HUDEP-2 (cell line): ENCODE results near the gene TRPV4.

Source experiments
- DNase-seq, 76 experiments: peaks; one replicate each; lab custom pipeline; 2025; ENCODE audit not compliant: unreplicated experiment in 76 of 76; lab: John Stamatoyannopoulos, UW

The TRPV4 gene

GRCh38 chr12:109783135-109783964 lies 49.8 kb downstream of the TRPV4 start:
- no peak for DNase-seq

- no peak for DNase-seq
Observed at GRCh38 chr12:109782326-109782703, 50.9 kb downstream of the TRPV4 start.

GRCh38 chr12:109781668-109782325 lies 51.4 kb downstream of the TRPV4 start:
- no peak for DNase-seq

- no peak for DNase-seq
Observed at GRCh38 chr12:109779382-109779781, 53.8 kb downstream of the TRPV4 start.

- no peak for DNase-seq
Observed at GRCh38 chr12:109778684-109779083, 54.5 kb downstream of the TRPV4 start.

DNA sequence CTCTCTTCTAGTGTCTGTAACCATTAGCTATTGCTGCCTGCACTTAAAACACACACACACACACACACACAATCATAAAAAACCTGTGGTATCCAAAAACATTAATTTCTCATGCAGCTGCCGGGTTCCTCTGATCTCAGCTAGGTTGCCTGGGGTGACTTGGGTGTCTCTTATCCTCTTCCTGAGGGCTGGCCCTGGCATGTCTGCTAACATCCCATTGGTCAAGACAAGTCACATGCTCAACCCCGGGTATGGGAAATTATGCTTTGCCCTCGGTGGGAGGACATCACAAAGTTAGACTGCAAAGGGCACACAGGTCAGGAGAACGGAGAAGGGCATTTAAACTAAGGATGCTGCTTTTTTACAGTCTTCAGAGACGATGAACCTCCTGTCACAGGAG lies 55.7 kb downstream of the TRPV4 start:
- peak in 40 of 76 experiments; percentile 0 to 72 (median 22) for DNase-seq

DNA sequence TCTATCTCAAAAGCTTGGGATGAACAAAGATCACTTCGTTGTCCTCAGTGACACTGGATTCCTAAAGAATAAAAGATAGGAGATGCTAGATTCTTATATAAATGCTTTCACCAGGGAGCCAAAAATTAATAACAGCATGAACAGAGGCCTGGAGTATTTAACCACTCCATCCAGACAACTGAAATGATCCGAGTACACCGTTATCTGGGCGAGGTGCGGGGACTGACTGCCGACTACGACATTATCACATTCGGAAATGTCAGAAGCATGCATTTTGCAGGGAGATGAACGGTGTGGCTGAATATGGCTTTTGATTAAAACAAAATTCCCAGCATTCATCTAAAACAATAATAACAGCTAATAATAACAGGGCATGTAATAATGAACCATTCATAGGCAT lies 56.6 kb downstream of the TRPV4 start:
- DNase-seq: no peak

DNA sequence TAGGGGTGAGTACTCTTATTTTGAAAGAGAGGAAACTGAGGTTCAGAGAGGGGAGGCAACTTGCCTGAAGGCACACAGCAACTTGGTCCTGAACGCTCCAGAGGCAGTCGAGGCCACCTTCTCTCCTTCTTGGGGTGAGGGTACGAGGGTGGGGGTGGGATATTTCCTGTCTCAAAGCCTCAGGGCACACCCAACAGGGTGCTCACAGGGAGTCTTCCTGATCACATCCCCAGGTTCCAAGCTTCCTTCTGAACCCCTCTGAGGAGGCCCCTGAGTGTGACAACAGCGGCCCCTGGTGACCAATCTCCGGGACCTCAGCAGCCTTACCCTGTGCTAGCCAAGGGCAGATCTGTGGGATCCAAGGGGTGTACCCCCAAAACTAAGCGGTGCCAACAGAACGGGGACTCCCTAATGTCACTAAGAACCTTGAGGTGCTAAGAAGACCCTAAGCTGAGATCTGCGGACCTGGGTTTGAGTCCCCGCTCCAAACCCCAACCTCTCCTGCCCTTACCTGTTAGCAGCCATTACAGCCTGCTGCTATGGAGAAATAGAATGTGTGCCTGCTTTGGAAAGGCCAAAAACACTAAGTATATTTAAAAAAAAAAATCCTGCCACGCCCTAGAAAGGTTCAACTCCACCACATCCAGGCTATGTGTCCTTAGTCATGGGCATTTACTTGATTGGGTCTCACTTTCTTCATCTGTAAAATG lies 57.9 kb downstream of the TRPV4 start:
- peak in 63 of 76 experiments; percentile 9 to 73 (median 52) for DNase-seq

DNA sequence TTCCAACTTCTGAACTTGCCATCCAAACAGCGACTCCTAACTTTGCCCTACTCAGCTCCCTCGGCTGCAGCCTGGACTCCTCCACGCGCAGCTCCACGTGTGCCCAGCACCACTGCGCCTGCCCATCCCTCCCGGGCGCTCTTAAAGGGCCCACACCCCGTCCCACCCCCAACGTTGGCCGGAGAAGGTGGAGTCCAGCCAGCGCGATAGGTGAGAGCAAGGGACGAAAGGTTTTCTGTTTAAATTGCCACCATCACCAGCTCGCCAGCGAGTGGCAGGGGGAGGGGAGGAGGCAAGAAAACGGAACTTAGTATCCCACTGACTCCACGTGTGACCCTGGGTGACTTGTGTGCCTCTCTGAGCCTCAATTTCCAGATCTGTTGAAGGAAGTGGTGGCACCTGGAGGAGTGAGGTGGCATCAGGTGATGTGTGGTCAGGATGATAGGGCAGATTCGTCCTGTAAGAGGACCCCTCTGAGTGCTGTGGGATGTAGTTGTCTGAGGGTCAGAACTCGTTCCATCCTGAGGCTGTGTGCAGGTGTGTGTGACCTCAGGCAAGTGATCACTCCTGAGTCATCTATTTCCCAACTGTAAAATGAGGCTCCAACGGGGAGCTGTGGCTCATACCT lies 59.7 kb downstream of the TRPV4 start:
- peak in 33 of 76 experiments; percentile 1 to 50 (median 23) for DNase-seq

GRCh38 chr12:109772622-109773321 lies 60.4 kb downstream of the TRPV4 start:
- peak in 5 of 76 experiments; percentile 0 to 48 (median 15) for DNase-seq

- no peak for DNase-seq
Observed at GRCh38 chr12:109771746-109772621, 61.2 kb downstream of the TRPV4 start.

- no peak for DNase-seq
Observed at GRCh38 chr12:109770861-109771670, 62.1 kb downstream of the TRPV4 start.

DNA sequence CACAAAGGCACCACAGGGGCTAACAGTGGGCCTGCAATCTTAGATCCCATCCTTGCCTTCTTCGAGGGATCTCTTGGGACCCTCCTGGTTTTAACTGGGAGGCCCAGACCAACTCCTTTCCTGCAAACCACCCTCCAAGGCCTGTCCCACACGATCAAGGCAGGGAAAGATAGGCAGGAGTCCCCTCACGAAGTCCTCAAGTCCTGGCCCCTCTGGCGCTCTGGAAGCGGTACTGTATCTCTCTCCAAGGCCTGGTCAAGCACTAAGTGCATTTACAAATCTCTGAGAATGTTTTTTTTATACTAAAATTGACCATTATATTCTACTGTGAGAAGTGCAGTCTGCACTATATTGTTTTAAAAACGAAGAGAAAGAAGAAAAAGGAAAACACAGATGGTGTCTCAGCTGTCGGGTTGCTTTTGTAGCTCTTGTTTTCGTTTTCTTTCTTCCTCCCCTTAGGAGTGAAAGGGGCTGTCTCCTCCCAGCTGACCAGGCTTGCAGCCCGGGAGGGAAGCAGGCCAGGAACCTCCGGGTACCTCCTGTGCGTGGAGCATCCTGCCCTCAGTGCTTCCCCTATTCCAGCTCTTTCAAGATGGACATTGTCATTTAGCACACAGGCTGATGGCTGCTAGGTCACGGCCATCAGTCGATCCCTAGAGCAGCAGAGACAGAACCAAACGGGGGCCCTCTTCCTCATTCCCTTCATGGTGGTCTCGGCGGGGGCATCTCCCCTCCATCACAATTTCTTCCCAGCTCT lies 62.9 kb downstream of the TRPV4 start:
- no peak for DNase-seq

GRCh38 chr12:109768901-109769670 lies 64.1 kb downstream of the TRPV4 start:
- no peak for DNase-seq

DNA sequence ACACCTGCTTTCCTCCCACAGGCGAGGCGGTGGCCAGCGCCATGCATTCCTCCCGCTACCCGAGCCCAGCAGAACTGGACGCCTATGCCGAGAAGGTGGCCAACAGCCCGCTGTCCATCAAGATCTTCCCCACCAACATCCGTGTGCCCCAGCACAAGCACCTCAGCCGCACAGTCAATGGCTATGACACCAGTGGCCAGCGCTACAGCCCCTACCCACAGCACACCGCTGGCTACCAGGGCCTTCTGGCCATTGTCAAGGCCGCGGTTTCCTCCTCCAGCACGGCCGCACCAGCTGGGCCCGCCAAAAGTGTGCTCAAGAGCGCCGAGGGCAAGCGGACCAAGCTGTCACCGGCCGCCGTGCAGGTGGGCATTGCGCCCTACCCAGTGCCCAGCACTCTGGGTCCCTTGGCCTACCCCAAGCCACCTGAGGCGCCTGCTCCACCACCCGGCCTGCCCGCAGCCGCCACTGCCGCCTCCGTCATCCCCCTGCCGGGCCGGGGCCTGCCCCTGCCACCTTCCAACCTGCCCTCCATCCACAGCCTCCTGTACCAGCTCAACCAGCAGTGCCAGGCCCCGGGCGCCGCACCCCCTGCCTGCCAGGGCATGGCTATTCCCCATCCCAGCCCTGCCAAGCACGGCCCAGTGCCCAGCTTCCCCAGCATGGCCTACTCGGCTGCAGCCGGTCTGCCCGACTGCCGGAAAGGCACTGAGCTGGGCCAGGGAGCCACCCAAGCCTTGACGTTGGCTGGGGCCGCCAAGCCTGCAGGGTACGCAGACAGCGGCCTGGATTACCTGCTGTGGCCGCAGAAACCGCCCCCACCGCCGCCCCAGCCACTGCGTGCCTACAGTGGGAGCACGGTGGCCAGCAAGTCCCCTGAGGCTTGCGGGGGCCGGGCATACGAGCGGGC lies 65.0 kb downstream of the TRPV4 start:
- DNase-seq: no peak

DNA sequence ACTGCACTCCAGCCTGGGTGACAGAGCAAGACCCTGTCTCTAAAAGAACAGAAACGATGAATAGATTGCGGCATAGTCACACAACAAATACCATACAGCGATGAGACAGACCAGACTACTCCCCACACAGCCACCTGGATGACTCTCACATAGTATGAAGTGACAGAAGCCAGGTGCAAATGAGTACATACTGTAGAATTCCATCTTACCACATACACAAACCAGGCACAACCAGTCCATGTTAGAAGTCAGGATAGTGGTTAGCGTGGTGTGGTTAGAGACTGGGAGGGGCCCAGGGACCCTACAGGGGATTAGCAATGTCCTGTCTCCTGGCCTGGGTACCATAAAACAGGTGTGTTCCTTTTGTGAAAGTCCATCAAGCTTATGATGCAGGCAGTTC lies 65.7 kb downstream of the TRPV4 start:
- no peak for DNase-seq
